Skeletal muscle tissue (tissue), 5 donors: ENCODE measurements around the gene ABAT. TPM values are rescaled to one million over a fixed set of nuclear protein-coding genes. Genes with fewer than 3 reads are reported as not detected.

Experiments used
- H3K27ac ChIP-seq: one replicate; pipeline ENCODE4 v1.7.0; 2013; ENCODE audit warnings: mild to moderate bottlenecking, low read depth, low read length, inconsistent platforms
- H3K27me3 ChIP-seq, 3 donors: one replicate each; pipeline ENCODE4 v1.7.0; 2013; ENCODE audit warnings: low read length in 3 of 3; ENCODE audit not compliant: control insufficient read depth in 3 of 3, insufficient read depth in 3 of 3
- H3K36me3 ChIP-seq, 3 donors: one replicate each; pipeline ENCODE4 v1.7.0; 2013; ENCODE audit warnings: low read length in 3 of 3; ENCODE audit not compliant: control insufficient read depth in 3 of 3, insufficient read depth in 3 of 3
- H3K4me1 ChIP-seq, 3 donors: one replicate each; pipeline ENCODE4 v1.7.0; 2013; ENCODE audit warnings: low read length in 3 of 3, mild to moderate bottlenecking in 3 of 3; ENCODE audit not compliant: control insufficient read depth in 3 of 3, insufficient read depth in 3 of 3
- H3K4me3 ChIP-seq, 3 donors: one replicate each; pipeline ENCODE4 v1.7.0; 2013; ENCODE audit warnings: low read length in 3 of 3
- H3K9ac ChIP-seq, 3 donors: one replicate each; pipeline ENCODE4 v1.7.0; 2013; ENCODE audit warnings: low read length in 3 of 3, mild to moderate bottlenecking in 3 of 3, moderate library complexity in 2 of 3, low read depth in 1 of 3
- H3K9me3 ChIP-seq, 3 donors: one replicate each; pipeline ENCODE4 v1.7.0; 2013; ENCODE audit warnings: low read length in 3 of 3; ENCODE audit not compliant: control insufficient read depth in 3 of 3
- small RNA-seq: library from RNA; depleted of rRNA; stranded (forward); fragments of <200 nt; gene quantifications from one replicate; pipeline ENCODE3, GENCODE V24; 2014
- total RNA-seq: library from RNA; depleted of rRNA; stranded (reverse); fragments of >200 nt; gene quantifications from one replicate; pipeline ENCODE4 v1.2.3, GENCODE V29; 2014
- donor health status: Osteomylitis.

ABAT gene
- total RNA-seq, 1 donor from 2014 or later, result 13.6 TPM

GRCh38 chr16:8819411-8820034 is 145.1 kb downstream of the ABAT start:
- peaks cover 20 to 33% (median 20%) of the 10 kb centered on the region in 3 donors for H3K36me3 ChIP-seq
- H3K27ac ChIP-seq, result no peak overlapping the region
- H3K4me3 ChIP-seq, result no peak overlapping the region
- no peaks in the 10 kb centered on the region for H3K4me1 ChIP-seq
- H3K9me3 ChIP-seq, result no peaks in the 10 kb centered on the region
- no peak overlapping the region for H3K9ac ChIP-seq
- H3K27me3 ChIP-seq, result no peaks in the 10 kb centered on the region

GRCh38 chr16:8822403-8822802 is 148.0 kb downstream of the ABAT start:
- H3K27me3 ChIP-seq, result no peaks in the 10 kb centered on the region

GRCh38 chr16:8826278-8826879 is 152.0 kb downstream of the ABAT start:
- H3K9ac ChIP-seq, result no peak overlapping the region
- H3K4me3 ChIP-seq, result no peak overlapping the region
- H3K27me3 ChIP-seq, result no peaks in the 10 kb centered on the region
- no peaks in the 10 kb centered on the region for H3K9me3 ChIP-seq
- H3K36me3 ChIP-seq, result peaks cover 11 to 21% (median 14%) of the 10 kb centered on the region in 3 donors
- no peak overlapping the region for H3K27ac ChIP-seq
- no peaks in the 10 kb centered on the region for H3K4me1 ChIP-seq

More at GRCh38 chr16:8822403-8822802, 148.0 kb downstream of the ABAT start:
- Histone ChIP-seq H3K27ac (no peak overlapping the region), H3K9ac (no peak overlapping the region), H3K36me3 (peaks cover 15 to 23% (median 16%) of the 10 kb centered on the region in 3 donors), H3K4me1 (no peaks in the 10 kb centered on the region), H3K4me3 (no peak overlapping the region), H3K9me3 (no peaks in the 10 kb centered on the region)

GRCh38 chr16:8828541-8829165 is 154.2 kb downstream of the ABAT start:
- Histone ChIP-seq H3K27ac (no peak overlapping the region), H3K9me3 (no peaks in the 10 kb centered on the region), H3K27me3 (no peaks in the 10 kb centered on the region), H3K4me3 (no peak overlapping the region), H3K4me1 (no peaks in the 10 kb centered on the region), H3K9ac (no peak overlapping the region), H3K36me3 (peaks cover 13 to 23% (median 16%) of the 10 kb centered on the region in 3 donors)

GRCh38 chr16:8831450-8831849 is 157.0 kb downstream of the ABAT start:
- H3K4me3 ChIP-seq, result no peak overlapping the region
- H3K9me3 ChIP-seq, result no peaks in the 10 kb centered on the region
- no peak overlapping the region for H3K27ac ChIP-seq
- H3K27me3 ChIP-seq, result no peaks in the 10 kb centered on the region
- H3K9ac ChIP-seq, result no peak overlapping the region
- H3K36me3 ChIP-seq, result peaks cover 13 to 23% (median 16%) of the 10 kb centered on the region in 3 donors
- peaks cover 0 to 2% (median 0%) of the 10 kb centered on the region in 3 donors for H3K4me1 ChIP-seq

GRCh38 chr16:8831871-8832716 is 157.7 kb downstream of the ABAT start:
- Histone ChIP-seq H3K36me3 (peaks cover 13 to 23% (median 16%) of the 10 kb centered on the region in 3 donors), H3K4me1 (peaks cover 0 to 2% (median 0%) of the 10 kb centered on the region in 3 donors)

GRCh38 chr16:8832717-8833105 is 158.3 kb downstream of the ABAT start:
- Histone ChIP-seq H3K36me3 (peaks cover 13 to 23% (median 16%) of the 10 kb centered on the region in 3 donors), H3K4me3 (no peak overlapping the region), H3K27me3 (no peaks in the 10 kb centered on the region), H3K9ac (no peak overlapping the region), H3K4me1 (peaks cover 0 to 2% (median 0%) of the 10 kb centered on the region in 3 donors), H3K27ac (no peak overlapping the region), H3K9me3 (no peaks in the 10 kb centered on the region)

More at GRCh38 chr16:8831871-8832716, 157.7 kb downstream of the ABAT start:
- H3K27me3 ChIP-seq, result no peaks in the 10 kb centered on the region
- no peaks in the 10 kb centered on the region for H3K9me3 ChIP-seq
- no peak overlapping the region for H3K9ac ChIP-seq
- H3K27ac ChIP-seq, result no peak overlapping the region
- no peak overlapping the region for H3K4me3 ChIP-seq

Small RNAs within 50 kb of the gene (small RNA-seq; reads per million reads assigned to genes)
- gene AC007224.1 (not detected), gene RN7SL743P (not detected), gene RNU7-63P (not detected)

Other genes with a start within 250 kb of the ABAT start
- gene TMEM114, start 84.1 kb upstream of the ABAT start, total RNA-seq, result not detected
- gene METTL22, start 52.9 kb upstream of the ABAT start, total RNA-seq, result 12.0 TPM
- gene TMEM186, start 123.0 kb downstream of the ABAT start, total RNA-seq, result 6.8 TPM
- gene PMM2, start 123.2 kb downstream of the ABAT start, total RNA-seq, result 11.5 TPM
- 118 TPM for gene CARHSP1, start 194.4 kb downstream of the ABAT start, total RNA-seq
- not detected for gene LITAFD, start 207.7 kb downstream of the ABAT start, total RNA-seq